Endothelial cell of hepatic sinusoid (primary cell): ENCODE results near the gene AMOTL2.

ENCODE experiments used
- in situ Hi-C: cut with HindIII; loops from 2 replicates; pipeline ENCODE4 v1.10.0; 2017; ENCODE audit warnings: low sequenced_read_pairs

AMOTL2 gene

GRCh38 chr3:134381076-134381475, 6.8 kb upstream of the AMOTL2 start:
- in situ Hi-C loops = loop anchor here (5.0 kb wide), 1 partner anchor 96 kb away; no protein-coding TSS in a partner anchor

- in situ Hi-C loops = loop anchor here (5.0 kb wide), 1 partner anchor 97 kb away; no protein-coding TSS in a partner anchor
These were observed 6.0 kb upstream of the AMOTL2 start for GRCh38 chr3:134380249-134380648.

GRCh38 chr3:134378818-134379217, 4.6 kb upstream of the AMOTL2 start:
- in situ Hi-C loops = no loop called here

- in situ Hi-C loops = no loop called here
These were observed 4.1 kb upstream of the AMOTL2 start for GRCh38 chr3:134378384-134378783.

- in situ Hi-C loops = no loop called here
These were observed 3.6 kb upstream of the AMOTL2 start for GRCh38 chr3:134377896-134378295.

- in situ Hi-C loops = no loop called here
These were observed 2.7 kb upstream of the AMOTL2 start for GRCh38 chr3:134376786-134377426.

GRCh38 chr3:134376385-134376765, 2.1 kb upstream of the AMOTL2 start:
- in situ Hi-C loops = no loop called here

GRCh38 chr3:134375582-134376384, 1.5 kb upstream of the AMOTL2 start:
- in situ Hi-C loops = no loop called here

GRCh38 chr3:134374791-134375581, 739 bp upstream of the AMOTL2 start:
- in situ Hi-C loops = no loop called here

GRCh38 chr3:134373271-134374104, 759 bp downstream of the AMOTL2 start:
- in situ Hi-C loops = no loop called here

GRCh38 chr3:134372396-134373270, 1.6 kb downstream of the AMOTL2 start:
- in situ Hi-C loops = no loop called here

- in situ Hi-C loops = no loop called here
These were observed 2.5 kb downstream of the AMOTL2 start for GRCh38 chr3:134371542-134372324.

GRCh38 chr3:134370611-134371531, 3.4 kb downstream of the AMOTL2 start:
- in situ Hi-C loops = no loop called here

GRCh38 chr3:134369861-134370596, 4.2 kb downstream of the AMOTL2 start:
- in situ Hi-C loops = loop anchor here (10.0 kb wide), 1 partner anchor 105 kb away; no protein-coding TSS in a partner anchor

GRCh38 chr3:134369231-134369741, 5.0 kb downstream of the AMOTL2 start:
- in situ Hi-C loops = loop anchor here (10.0 kb wide), 1 partner anchor 106 kb away; no protein-coding TSS in a partner anchor

- in situ Hi-C loops = loop anchor here (10.0 kb wide), 1 partner anchor 106 kb away; no protein-coding TSS in a partner anchor
These were observed 5.5 kb downstream of the AMOTL2 start for GRCh38 chr3:134368751-134369105.
